NCI-H446 treated with DMSO at 0.1 percent for 48 hours (cell line): ENCODE data around the gene SPG7.

Experiments
- DNase-seq: peaks from one replicate; lab custom pipeline; 2025; lab: John Stamatoyannopoulos, UW

The SPG7 gene

DNA sequence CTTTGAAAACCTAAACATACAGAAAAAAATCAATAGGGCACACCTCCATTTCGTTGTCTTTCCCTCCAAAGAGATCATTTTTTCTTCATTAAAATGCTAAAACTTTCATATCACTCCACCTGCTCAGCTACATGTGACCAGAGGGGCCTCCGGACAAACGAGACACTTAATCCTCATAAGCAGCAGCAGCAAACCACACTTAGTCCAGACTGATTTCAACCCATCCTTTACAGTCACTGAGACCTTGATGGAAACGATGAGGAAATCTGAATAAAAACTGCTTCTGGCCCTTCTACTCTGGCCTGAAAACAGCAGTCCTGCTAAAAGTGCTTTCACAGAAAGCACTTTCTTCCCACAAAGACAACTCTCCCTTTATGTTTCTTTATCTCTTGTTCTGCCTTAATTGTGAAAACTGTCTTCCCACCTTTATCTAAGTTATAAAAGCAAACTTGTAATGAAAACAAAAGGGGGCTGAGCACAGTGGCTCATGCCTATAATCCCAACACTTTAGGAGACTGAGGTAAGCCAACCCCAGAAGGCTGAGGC lies 22.4 kb upstream of the SPG7 start:
- DNase-seq, result no peak

DNA sequence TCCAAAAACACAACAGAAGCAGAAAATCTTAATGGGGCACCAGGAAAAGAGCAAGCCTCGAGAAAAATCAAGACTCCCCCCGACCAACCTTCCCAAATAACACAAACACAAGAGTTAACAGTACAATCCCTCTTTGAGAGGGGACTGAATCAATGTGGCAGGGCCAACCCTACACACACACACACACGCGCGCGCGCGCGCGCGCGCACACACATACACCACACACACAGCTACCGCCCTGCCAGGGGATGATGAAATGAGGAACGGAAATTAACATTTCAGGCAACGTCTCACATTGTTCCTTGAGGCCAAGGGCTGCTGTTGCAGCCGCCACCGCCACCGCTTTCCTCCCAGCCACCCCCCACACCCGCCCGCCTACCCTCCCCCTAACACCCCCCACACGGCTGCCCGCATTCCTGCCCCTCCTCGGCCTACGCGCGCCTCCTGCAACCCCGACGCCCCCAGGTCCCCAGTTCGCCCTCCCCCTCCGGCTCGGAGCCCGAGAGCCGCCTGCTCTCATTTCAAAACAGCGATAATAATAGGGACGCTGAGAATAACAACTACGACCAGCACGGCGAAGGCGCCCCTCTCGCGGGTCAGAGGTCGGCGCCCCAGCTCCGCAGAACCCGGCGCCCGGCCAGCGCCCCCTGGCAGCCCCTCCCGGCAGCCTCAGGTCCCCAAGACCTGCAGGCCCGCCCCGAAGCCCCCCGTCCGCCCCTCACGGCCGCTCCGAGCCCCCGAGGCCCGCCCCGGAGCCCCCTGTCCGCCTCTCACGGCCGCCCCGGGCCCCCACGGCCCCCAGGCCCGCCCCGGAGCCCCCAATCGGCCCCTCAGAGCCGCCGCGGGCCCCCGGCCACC lies 18.9 kb upstream of the SPG7 start:
- peak; percentile 30 for DNase-seq

DNA sequence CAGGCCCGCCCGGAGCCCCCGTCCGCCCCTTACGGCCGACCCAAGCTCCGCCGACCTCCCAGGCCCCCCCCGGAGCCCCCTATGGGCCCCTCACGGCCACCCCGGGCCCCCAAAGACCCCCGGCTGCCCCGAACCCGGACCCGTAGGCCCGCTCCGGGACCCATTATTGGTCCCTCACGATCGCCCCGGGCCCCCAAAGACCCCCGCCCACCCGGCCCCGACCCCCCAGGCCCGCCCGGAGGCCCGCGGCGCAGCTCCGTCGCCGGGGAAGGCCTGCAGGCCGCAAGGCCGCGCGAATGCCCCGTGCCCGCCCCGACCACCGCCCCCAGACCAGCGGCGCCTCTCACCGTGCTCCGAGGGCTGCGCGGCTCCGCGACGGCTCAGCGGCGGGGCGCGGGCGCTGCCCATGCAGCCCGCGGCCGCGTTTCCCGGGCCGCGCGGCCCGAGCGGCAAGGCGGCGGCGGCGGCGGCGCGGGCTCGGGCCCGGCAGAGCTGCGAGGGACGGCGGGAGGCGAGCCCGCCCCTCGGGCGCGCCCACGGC lies 18.2 kb upstream of the SPG7 start:
- DNase-seq, result no peak

DNA sequence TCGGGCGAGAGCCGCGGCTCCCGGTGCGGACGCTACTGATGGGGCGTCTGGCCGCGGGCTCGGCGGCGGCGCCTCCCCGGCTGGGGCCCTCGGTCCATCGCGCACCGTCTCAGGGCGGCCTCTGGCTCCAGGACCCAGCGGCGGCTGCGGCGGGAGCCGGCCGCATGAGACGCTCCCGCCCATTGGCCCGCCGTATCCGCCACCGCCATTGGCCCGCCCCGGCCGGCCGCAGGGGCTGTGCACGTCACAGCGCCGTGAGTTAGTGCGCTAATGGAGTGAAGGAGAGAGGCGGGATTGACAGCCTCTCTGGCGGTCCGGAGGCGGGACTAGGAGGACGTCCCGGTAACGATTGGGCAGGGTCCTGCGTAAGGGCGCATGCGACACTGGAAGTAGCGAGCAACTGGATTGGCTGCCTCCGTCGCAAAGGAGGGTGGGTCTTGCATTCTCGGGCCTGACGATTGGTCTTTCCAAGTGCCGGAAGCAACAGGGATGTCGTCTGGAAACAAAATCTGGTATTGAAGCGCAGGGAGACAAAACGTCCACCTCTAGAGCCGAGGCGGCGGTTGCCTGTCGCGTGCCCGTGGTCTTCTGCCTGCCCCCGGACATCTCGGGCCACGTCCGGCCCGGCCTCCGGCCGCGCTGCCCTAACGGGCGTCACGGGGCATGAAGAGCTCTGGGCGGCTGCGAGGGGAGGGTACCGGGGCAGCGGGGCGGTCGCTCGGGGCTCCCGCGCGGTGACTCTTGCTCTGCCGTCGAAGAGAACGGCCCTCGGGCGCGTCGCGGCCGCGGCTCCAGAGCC lies 17.6 kb upstream of the SPG7 start, which contains the start of gene ANKRD11:
Gene ANKRD11 (minus strand): TSS at position 123 of the 799 bp plus-strand sequence. CDS start 173,542 bp downstream, outside the sequence.
- peak; percentile 97 for DNase-seq

DNA sequence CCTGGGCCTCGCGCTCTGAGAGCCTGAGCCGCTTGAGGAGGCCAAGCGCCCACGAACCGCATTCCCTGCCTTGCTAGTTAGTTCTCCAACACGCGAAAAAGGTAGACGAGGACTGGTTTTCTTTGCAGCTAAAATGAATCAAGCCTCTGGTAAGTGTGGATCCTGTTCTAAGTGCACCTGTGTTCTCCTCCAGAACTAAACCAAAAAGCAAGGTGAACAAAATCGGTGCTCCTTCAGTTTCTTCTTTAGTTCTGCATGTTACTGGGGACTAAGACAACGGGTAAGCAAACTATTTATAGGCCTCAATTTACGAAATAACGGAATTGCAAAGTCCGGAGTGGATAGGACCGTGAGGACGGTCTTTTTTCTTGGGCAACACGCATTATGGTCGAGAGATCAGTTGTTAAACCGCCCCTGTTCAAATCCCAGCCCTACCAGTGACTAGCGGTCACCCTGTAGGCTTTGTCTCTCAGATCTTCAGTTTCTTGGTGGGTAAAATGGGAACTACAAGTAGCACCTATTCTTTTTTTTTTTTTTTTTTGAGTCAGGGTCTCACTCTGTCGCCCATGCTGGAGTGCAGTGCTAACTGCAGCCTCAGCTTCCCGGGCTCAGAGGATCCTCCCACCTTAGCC lies 16.8 kb upstream of the SPG7 start:
- DNase-seq, result no peak

DNA sequence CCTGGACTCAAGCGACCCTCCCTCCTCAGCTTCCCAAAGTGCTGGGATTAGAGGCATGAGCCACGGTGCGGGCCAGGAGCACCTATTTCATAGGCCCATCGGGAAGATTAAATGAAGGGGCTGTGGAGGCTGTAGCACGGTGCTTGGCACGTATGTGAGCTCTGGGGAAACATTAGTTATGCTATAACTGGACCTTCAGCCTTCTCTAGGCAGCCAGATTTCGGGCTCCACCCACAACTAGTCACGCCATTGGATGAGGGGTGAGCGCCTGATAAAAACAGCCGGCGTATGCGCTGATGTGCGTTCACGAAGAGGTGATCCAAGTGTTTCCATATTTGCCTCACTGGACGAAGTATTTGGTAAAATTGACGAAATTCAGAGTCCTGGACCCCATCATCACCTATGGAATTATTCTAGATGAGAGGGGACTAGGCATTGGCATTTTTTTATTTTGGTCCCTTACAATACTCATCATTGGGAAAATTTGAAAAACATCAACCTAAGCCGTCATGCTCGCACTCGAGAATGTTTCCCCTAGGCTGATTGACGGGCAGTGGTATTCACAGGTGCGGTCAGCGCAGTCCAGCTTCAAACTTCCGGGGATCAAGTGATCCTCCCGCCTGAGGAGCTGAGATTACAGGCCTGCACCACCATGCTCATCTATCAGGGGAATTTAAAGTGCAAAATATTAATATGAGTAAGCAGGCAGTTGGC lies 16.1 kb upstream of the SPG7 start:
- no peak for DNase-seq

DNA sequence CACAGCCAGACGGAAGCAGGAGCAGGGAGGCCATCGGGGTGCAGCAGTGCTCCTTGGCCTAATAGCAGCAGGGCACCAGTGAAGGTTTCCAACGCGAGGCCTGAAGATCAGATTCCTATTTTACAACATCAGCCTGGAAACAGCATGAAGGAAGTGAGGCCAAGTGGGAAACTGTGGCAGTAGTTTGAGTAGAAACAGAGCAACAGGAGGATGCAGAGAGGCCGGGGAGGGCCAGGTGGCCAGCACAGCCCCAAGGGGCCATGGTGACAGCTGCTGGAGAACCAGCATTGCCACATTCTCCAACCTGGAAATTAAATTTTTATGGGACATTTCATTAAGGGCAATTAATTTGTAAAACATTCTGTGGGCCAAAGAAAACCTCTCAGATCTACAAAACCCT lies 14.4 kb upstream of the SPG7 start:
- no peak for DNase-seq

DNA sequence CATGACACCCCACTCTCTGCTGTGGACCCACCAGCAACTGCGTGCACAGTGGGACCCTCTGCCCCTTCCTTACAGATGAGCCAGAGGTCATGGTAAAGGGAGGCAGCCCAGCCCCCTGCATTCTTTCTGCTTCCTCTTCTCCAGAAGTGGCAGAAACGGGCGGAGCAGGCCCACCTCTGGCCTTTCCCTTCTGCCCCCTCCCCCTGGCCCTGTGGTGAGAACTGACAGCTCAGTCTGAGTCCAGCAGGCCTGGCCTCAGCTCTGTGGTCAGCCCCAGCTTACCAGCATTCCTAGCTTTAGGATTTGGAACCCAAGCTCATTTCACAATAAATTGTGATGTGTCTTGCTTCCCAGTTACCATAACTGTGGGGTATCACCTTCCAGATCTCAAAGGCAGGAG lies 13.1 kb upstream of the SPG7 start:
- DNase-seq, result no peak

DNA sequence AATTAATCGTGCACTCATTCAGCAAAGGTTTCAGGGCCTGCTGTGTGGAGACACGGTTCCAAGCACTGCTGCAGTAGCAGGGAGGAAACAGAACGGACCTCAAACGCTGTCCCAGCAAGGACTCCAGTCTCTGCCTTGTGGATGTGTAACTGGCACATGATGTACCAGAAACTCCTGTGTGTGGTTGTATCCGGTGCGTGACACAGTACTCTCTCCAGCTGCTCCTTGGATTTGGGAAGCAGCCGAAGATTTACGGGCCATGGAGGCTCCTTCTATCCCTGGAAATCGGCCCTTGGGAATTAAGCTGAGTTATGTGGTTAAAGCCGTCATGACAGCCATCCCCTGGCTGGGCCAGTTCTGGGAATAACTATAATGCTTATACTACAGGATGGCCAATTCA lies 9.4 kb upstream of the SPG7 start:
- DNase-seq, result no peak

DNA sequence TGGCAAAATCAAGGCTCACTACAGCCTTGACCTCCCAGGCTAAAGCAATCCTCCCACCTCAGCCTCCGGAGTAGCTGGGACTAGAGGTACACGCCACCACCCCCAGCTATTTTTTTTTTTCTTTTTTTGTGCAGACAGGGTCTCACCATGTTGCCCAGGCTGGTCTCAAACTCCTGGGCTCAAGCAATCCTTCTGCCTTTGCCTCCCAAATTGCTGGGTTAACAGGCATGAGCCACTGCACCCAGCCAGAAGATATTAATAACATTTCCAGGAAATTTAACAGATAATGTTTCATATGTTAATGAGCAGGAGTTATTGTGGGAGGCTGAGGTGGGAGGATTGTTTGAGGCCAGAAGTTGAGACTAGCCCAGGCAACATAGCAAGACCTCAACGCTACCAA lies 8.4 kb upstream of the SPG7 start:
- no peak for DNase-seq

DNA sequence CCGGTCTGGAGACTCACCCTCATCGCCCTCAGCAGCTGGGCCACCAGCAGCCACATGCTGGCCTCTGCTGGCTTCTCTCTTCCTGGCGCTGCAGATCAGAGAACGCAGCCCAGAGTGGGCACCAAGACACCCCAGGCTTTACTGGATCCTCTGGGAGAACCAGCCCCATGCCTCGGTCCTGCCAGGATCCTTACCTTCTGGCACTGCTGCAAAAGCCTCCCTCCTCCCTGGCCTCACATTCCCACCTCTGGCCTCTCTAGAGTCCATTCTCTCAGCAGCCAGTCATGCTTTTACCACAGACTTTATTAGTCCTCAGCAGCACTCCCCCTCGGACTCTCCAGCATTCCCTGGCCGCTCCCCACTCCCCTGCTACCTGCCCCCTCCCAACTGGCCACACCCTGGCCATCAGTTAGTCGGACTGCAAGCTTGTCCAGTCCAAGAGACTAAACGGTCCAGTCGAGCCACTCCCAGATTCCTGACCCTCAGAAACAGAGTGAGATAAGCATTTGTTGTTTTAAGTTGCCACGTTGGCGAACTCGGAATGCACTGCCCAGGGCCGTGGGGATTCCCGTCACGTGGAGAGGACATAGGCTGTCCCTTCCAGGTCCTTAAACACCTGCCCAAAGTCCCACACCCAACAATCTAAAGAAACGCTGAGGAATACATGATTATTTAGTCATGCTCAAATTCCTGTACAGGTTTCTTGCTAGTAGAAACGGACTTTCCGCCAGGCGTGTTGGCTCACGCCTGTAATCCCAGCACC lies 5.9 kb upstream of the SPG7 start:
- DNase-seq, result no peak

DNA sequence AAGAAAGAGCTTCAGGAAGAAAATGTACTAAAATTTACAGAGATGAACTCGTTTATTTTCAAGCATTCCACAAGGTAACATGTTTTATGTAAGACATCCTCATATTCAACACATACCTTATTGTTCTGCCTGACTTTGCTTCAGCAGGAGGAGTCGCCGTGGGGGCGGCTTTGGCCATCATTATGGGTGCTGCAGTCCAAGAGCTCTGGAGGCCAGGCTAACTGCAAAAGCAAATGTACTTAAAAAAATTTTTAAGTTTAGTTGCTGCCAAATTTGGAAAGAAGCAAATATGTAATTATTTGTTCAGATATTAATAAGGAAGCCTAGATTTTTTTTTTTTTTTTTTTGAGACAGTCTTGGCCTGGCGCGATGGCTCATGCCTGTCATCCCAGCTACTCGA lies 4.1 kb upstream of the SPG7 start:
- no peak for DNase-seq

DNA sequence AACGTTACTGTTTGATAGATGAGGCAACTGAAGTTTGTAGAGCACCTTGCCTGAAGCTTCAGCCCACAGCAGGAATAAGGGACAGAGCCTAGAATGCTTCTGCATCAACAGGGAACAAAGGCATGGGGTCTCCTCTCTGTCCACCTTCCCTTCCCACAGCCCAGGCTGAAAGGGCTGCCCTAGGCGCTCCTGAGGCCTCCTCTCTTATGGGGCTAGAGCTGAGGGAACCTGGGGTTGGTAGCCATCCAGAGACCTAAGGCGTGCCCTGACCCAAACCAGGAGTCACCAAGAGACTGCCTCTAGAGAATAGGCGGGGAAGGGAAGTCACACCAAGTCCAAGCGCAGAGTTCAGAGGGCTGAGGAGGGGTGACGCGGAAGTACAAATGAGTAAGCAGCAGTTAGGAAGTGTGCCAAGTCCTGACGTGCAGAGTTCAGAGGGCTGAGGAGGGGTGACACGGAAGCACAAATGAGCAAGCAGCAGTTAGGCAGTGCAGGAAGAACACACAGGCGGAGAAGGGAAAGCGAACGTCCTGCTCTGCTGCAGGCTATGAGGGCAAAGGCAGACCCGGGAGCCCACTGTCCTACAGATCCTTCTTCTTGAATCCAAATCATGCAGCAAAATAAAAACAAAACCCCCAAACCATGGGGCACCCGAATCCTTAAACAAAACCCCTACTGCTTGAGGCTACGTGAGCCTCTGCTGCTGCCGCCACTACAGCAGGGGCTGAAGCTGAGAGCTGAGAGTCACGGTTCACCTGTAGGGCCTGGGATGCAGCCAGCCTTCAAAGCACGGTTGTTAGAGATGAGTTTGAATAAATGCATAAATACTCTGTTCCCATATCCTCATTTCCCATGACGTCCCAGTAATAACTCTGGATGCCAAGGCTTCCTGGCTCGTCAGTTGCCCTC lies 2.7 kb upstream of the SPG7 start:
- no peak for DNase-seq

DNA sequence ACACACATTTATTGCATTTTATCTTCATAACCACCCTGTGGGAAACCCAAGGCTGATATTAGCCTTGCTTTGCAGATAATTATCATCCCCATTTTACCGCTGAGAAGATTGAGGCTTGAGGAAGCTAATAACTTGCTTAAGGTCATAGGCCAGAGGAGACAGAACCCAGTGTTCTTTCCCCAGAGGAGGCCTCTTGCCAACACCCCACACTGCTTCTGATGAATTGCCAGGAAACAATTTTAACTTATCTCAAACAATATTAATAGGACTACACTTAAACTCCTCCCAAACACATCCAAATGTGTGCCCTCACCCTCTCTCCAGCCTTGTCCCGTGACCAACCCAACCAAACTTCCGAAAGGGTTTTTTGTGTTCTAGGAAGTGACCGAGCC lies 2.1 kb upstream of the SPG7 start:
- no peak for DNase-seq

DNA sequence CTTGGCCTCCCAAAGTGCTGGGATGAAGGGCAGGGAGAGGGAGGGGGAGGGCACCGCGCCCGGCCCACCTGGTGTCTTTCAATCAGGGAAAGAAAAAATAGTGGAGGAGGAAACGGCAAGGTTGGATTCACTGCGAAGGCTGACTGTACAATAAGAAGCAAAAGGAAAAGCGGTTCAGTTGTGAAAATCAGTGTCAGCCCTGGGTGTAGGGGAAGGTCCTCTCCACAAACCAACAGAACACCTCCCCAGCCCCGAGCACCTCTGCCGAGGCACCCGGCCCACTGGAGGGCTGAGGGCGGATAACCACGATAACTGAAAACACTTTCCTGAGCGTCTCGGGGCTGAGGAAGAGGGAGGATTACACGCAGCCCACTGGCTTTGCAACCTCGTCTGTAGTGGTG lies 1.4 kb upstream of the SPG7 start:
- DNase-seq, result no peak

DNA sequence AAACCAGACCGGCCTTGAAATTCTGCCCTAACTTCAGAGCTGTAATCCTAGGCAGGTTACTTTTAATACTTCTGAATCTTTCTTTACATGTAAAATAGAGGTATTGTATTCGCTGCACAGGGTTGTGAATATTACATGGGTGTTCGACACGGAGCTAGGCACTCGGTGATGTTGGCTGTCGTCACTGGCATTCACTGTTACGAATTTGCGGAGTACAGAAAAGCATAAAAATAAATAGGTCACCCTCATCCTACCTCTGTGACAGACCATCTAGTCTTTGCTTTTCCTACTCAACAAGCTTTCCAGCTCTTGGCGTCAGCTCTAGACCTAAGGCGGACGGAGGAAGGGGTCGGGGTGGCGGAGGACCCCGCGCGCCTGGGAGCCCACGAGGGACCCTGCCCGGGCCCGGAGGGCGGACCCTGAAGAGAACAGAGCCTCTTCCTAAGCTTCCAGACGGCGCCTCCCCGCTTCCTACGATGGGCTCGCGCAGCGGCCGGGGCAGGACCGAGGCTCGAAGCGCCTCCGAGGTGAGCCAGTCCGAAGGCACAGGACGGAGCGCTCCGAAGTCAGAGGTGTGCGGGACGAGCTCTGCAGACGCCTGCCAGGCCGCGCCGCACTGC lies 879 bp upstream of the SPG7 start:
- no peak for DNase-seq

DNA sequence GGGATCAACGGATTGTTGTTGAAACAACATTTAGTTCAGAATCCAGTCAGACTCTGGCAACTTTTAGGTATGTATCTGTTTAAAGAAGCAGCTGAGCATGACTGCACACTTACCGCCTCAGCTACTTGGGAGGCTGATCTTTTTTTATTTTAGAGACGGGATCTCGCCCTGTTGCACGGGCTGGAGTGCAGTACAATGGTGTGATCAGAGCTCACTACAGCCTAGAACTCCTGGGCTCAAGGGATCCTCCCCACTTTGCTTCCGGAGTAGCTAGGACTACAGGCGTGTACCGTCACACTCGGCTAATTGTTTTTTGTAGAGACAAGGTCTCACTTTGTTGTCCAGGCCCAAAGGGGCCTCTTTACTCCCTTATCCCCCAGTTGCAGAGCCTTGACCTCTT lies 2.3 kb downstream of the SPG7 start:
- DNase-seq, result no peak

DNA sequence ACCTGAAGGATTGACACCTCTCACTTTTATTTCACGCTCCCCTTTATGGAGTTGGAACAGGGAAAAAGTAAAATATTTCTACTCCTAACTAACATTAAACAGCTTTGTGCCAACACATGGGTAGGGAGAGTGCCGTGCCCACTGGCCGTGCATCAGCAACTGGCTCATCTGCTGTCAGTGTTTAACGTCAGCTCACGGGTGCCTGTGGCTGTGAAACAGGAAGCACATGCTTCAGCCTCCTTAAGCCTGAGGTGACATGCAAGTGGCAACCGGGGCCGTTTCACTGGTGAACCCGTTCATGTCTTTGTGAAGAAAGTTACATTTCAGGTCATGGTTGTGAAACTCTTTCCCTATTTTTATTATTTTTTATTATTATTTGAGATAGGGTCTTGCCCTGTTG lies 3.2 kb downstream of the SPG7 start:
- no peak for DNase-seq

DNA sequence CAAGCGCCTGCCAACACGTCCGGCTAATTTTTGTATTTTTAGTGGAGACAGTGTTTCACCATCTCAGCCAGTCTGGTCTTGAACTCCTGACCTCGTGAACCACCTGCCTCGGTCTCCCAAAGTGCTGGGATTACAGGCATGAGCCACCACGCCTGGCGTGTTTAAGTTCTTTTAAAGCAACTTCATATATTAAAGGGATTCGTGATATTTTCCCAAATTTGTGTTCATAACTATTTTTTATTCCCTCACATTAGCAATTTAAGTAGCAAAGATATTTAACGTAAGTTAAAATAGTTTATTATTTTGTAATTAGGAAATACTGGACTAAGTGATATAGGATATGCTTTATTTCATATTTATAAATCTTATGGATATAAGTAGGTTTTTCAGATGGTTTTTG lies 4.2 kb downstream of the SPG7 start:
- no peak for DNase-seq
